Progenitor cell of endocrine pancreas (in vitro differentiated cells): ENCODE measurements around the gene PIAS2. TPM values are rescaled to one million over a fixed set of nuclear protein-coding genes. Genes with fewer than 3 reads are reported as not detected.

Experiments used
- DNase-seq: peaks from one replicate; pipeline ENCODE4 v3.0.0; 2021; ENCODE audit warnings: low spot score; ENCODE audit not compliant: unreplicated experiment
- H3K27ac Mint-ChIP-seq: 2 replicates; pipeline ENCODE4 v1.8.0; 2021; ENCODE audit warnings: mild to moderate bottlenecking, moderate library complexity, mixed read lengths
- H3K27me3 Mint-ChIP-seq: 2 replicates; pipeline ENCODE4 v1.8.0; 2021; ENCODE audit warnings: mixed read lengths
- H3K36me3 Mint-ChIP-seq: 2 replicates; pipeline ENCODE4 v1.8.0; 2022; ENCODE audit warnings: mixed read lengths; ENCODE audit not compliant: insufficient read depth
- H3K4me1 Mint-ChIP-seq: 2 replicates; pipeline ENCODE4 v1.8.0; 2021; ENCODE audit warnings: low read depth, mixed read lengths
- H3K4me3 Mint-ChIP-seq: 2 replicates; pipeline ENCODE4 v1.8.0; 2021; ENCODE audit warnings: low read depth, mild to moderate bottlenecking, moderate library complexity, mixed read lengths
- H3K9me3 Mint-ChIP-seq: 2 replicates; pipeline ENCODE4 v1.8.0; 2021; ENCODE audit warnings: low read depth, mixed read lengths
- CTCF ChIP-seq: fragments of 200-600 bp; sonication (generic); IDR thresholded peaks from one replicate; pipeline ENCODE4 v1.5.0; 2021; ENCODE audit warnings: antibody characterized with exemption, mild to moderate bottlenecking; ENCODE audit not compliant: unreplicated experiment
- total RNA-seq: library from RNA; stranded (reverse); gene quantifications from 2 replicates; pipeline ENCODE4 v1.2.1, GENCODE V29; 2021

The PIAS2 gene
- total RNA-seq, 1 donor from 2014 or later: 36.3 TPM

- peaks cover 3% of the 10 kb centered on the region for H3K9me3 Mint-ChIP-seq
- no peak overlapping the region for H3K27ac Mint-ChIP-seq
- no peak overlapping the region for H3K4me3 Mint-ChIP-seq
- H3K36me3 Mint-ChIP-seq: peaks cover 7% of the 10 kb centered on the region
- no peak for DNase-seq
- H3K4me1 Mint-ChIP-seq: peaks cover 15% of the 10 kb centered on the region
- H3K27me3 Mint-ChIP-seq: no peaks in the 10 kb centered on the region
- TF ChIP-seq CTCF: no peak
Measured at GRCh38 chr18:46910856-46911255, 6.5 kb downstream of the PIAS2 start.

- TF ChIP-seq CTCF: no peak
- H3K4me3 Mint-ChIP-seq: no peak overlapping the region
- DNase-seq: no peak
- no peak overlapping the region for H3K27ac Mint-ChIP-seq
- H3K27me3 Mint-ChIP-seq: no peaks in the 10 kb centered on the region
- peaks cover 3% of the 10 kb centered on the region for H3K9me3 Mint-ChIP-seq
- peaks cover 8% of the 10 kb centered on the region for H3K4me1 Mint-ChIP-seq
- H3K36me3 Mint-ChIP-seq: peaks cover 10% of the 10 kb centered on the region
Measured at GRCh38 chr18:46909497-46909896, 7.8 kb downstream of the PIAS2 start.

GRCh38 chr18:46903406-46903805 lies 13.9 kb downstream of the PIAS2 start:
- peaks cover 21% of the 10 kb centered on the region for H3K36me3 Mint-ChIP-seq
- no peak overlapping the region for H3K4me3 Mint-ChIP-seq
- no peak for DNase-seq
- peaks cover 8% of the 10 kb centered on the region for H3K9me3 Mint-ChIP-seq
- TF ChIP-seq CTCF: no peak
- no peaks in the 10 kb centered on the region for H3K4me1 Mint-ChIP-seq
- no peak overlapping the region for H3K27ac Mint-ChIP-seq
- no peaks in the 10 kb centered on the region for H3K27me3 Mint-ChIP-seq

GRCh38 chr18:46899274-46899948 lies 17.9 kb downstream of the PIAS2 start:
- Mint-ChIP-seq H3K4me1 (no peaks in the 10 kb centered on the region), H3K27me3 (no peaks in the 10 kb centered on the region), H3K27ac (no peak overlapping the region), H3K9me3 (peaks cover 4% of the 10 kb centered on the region), H3K4me3 (no peak overlapping the region), H3K36me3 (peaks cover 13% of the 10 kb centered on the region)
- TF ChIP-seq CTCF: no peak
- no peak for DNase-seq

- peaks cover 24% of the 10 kb centered on the region for H3K36me3 Mint-ChIP-seq
- DNase-seq: no peak
- H3K4me3 Mint-ChIP-seq: no peak overlapping the region
- no peaks in the 10 kb centered on the region for H3K27me3 Mint-ChIP-seq
- no peak overlapping the region for H3K27ac Mint-ChIP-seq
- H3K4me1 Mint-ChIP-seq: peaks cover 7% of the 10 kb centered on the region
- TF ChIP-seq CTCF: no peak
- peaks cover 13% of the 10 kb centered on the region for H3K9me3 Mint-ChIP-seq
Measured at GRCh38 chr18:46894124-46894523, 23.2 kb downstream of the PIAS2 start.
